Endometrial microvascular endothelial cells (primary cell): ENCODE results near the gene C2orf74. TPM values are rescaled to one million over a fixed set of nuclear protein-coding genes. Genes with fewer than 3 reads are reported as not detected.
"Not testable (repeated sequence)": the region's sequence is repeated elsewhere in the genome, so short reads cannot be mapped to it uniquely, and the experiment has no call there.

Source experiments
- in situ Hi-C: cut with HindIII; loops from 2 replicates; pipeline ENCODE4 v1.10.0; 2017; ENCODE audit warnings: low sequenced_read_pairs, low pct_unique_long_range_greater_than_20kb; ENCODE audit errors: inconsistent ontology term
- total RNA-seq: library from RNA; depleted of rRNA; stranded (reverse); fragments of >200 nt; gene quantifications from one replicate; pipeline ENCODE4 v1.2.3, GENCODE V29; 2015; ENCODE audit errors: inconsistent ontology term

The C2orf74 gene
- total RNA-seq, 1 donor from 2014 or later = 15.1 TPM

DNA sequence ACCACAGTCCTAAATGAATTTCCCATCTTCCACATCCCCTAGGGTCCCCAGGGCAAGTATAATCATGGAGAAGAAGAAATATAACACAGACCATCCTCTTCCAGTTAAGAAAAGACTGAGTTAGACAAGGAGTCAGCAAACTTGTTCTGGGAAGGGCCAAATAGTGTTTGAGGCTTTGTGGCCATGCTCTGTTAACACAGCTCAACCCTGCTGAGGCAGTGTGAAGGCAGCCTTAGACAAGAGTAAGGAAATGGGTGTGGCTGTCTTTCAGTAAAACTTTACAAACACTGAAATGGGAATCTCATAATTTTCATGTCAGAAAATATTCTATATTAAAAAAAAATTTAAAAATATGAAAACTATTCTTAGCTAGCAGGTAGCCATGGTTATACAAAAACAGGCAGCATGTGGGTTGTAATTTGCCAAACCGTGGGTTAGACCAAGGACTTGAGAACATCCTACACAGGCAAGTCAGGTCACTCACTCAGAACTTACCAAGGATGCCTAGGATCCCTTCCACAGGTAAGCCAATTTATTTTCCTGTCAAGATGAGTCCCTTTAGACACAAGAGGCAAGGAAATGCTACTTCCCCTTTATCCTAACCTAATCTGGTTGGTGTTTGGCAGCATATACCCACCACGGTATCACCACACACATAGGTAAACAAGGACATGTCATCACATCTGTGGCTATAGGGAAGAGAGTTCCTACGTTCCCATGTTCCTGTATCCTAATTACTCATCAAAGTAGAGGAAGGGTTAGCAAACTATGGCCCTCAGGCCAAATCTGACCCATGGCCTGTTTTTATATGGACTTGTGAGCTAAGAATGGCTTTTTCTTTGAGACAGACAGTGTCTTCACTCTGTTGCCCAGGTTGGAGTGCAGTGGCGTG is 31.9 kb downstream of the C2orf74 start:
- in situ Hi-C loops = no loop called here

DNA sequence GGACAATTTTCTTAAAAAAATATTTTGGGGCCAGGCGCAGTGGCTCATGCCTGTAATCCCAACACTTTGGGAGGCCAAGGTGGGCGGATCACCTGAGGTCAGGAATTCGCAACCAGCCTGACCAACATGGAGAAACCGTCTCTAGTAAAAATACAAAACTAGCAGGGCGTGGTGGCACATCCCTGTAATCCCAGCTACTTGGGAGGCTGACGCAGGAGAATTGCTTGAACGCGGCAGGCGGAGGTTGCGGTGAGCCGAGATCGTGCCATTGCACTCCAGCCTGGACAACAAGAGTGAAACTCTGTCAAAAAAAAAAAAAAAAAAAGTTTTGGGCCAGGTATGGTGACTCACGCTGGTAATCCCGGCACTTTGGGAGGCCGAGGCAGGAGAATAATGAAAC is 32.7 kb downstream of the C2orf74 start:
- in situ Hi-C loops = not testable (repeated sequence)

DNA sequence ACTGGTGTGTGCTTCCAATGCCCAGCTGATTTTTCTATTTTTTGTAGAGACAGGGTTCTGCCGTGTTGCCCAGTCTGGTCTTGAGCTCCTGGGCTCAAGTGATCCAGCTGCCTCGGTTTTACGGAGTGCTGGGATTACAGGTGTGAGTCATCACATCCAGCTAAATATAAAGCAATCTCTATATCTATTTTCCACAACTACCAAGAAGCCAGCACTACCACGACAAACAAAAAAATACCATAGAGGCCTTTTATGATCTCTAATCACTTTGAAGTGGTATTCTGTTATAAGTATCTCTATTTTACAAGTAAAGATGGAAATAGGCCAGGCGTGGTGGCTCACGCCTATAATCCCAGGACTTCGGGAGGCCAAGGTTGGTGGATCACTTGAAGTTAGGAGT is 34.7 kb downstream of the C2orf74 start:
- in situ Hi-C loops = no loop called here

DNA sequence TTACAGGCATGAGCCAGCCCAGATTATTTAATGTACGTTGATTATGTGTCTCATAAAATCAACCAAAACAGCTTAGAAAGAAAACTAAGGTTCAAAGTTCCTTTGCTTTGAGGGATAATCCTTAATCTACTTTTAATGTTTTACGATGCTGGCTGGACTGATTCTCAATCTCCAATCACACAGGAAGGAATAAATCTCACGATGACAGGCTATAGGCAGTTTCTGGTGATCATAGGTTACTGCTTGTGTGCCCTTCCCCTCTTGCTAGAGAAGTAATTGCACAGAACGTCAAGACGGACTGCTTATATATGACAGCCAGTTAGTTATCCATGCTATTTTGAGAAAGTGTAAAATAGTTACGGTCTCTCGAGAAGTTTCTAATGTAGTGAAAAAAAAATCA is 43.1 kb downstream of the C2orf74 start:
- in situ Hi-C loops = no loop called here

DNA sequence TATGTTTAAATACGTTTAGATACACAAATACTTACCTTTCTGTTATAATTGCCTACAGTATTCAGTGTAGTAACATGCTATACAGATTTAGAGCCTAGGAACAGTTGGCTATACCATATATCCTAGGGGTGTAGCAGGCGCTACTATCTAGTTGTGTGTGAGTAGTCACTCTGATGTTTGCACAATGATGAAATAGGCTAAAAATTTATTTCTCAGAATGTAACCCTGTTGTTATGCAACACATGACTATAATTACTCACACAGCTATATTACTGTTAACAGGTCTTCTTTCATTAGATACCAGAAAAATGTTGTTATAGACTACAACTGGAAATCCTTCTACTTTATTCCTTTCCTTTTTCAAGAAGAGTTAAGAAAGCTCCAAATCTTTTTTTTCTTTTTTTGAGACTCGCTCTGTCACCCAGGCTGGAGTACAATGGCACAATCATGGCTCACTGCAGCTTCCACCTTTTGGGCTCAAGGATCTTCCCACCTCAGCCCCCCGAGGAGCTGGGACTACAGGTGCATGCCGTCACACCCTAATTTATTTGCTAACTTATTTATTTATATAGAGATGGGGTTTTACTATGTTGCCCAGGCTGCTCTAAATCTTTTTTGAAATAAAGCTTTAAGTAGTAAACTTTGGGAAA is 48.5 kb downstream of the C2orf74 start:
- in situ Hi-C loops = no loop called here

DNA sequence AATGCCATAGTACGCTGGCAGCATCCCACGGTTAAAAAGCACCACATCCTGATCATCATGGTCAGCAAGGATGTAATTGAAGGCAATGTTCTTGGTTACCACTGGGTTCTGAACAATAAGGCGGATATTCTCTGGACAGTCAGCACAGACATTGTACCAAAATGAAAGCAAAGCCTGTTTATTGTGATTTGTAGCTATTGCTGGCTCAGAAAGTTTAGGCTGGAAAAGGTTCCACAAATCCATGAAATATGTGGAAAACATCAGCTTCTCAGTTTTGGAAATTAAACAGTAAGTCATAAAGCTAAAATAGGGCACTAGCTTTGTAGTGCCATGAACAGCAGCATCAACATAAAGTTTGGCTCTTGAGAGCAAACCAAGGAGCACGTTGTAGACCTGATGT is 52.2 kb downstream of the C2orf74 start:
- in situ Hi-C loops = no loop called here

Other genes starting within 250 kb of the C2orf74 start
- gene PEX13, start 144.5 kb upstream of the C2orf74 start, total RNA-seq = 36.8 TPM
- gene PUS10, start 143.9 kb upstream of the C2orf74 start, total RNA-seq = 9.4 TPM
- gene SANBR, start 96.3 kb upstream of the C2orf74 start, total RNA-seq = 8.8 TPM